Endothelial cell (in vitro differentiated cells): ENCODE data around the gene RELL2. TPM values are rescaled to one million over a fixed set of nuclear protein-coding genes. Genes with fewer than 3 reads are reported as not detected.
"Not testable (repeated sequence)": the region's sequence is repeated elsewhere in the genome, so short reads cannot be mapped to it uniquely, and the experiment has no call there.

Experiments
- DNase-seq: peaks from one replicate; pipeline ENCODE4 v3.0.0; 2021; ENCODE audit warnings: low spot score
- H3K27ac Mint-ChIP-seq: one replicate; pipeline ENCODE4 v1.8.0; 2021; ENCODE audit warnings: mixed read lengths, inconsistent platforms; ENCODE audit not compliant: unreplicated experiment
- H3K27me3 Mint-ChIP-seq: one replicate; pipeline ENCODE4 v1.8.0; 2021; ENCODE audit warnings: mild to moderate bottlenecking, moderate library complexity, mixed read lengths, inconsistent platforms; ENCODE audit not compliant: unreplicated experiment
- H3K36me3 Mint-ChIP-seq: one replicate; pipeline ENCODE4 v1.8.0; 2021; ENCODE audit warnings: mild to moderate bottlenecking, low read depth, mixed read lengths, inconsistent platforms; ENCODE audit not compliant: unreplicated experiment
- H3K4me1 Mint-ChIP-seq: one replicate; pipeline ENCODE4 v1.8.0; 2021; ENCODE audit warnings: mild to moderate bottlenecking, mixed read lengths, inconsistent platforms; ENCODE audit not compliant: unreplicated experiment
- H3K4me3 Mint-ChIP-seq: one replicate; pipeline ENCODE4 v1.8.0; 2021; ENCODE audit warnings: mild to moderate bottlenecking, mixed read lengths, inconsistent platforms; ENCODE audit not compliant: unreplicated experiment
- H3K9me3 Mint-ChIP-seq: one replicate; pipeline ENCODE4 v1.8.0; 2021; ENCODE audit warnings: mixed read lengths, inconsistent platforms; ENCODE audit not compliant: unreplicated experiment
- total RNA-seq: library from RNA; stranded (reverse); fragmentation: NEBNext Ultra II Directional; extraction: Animal tissue kit (Norgen Biotek cat#: 25700); gene quantifications from one replicate; pipeline ENCODE4 v1.2.1, GENCODE V29; 2021; ENCODE audit not compliant: unreplicated experiment
- TF ChIP-seq, protein P1 (sequence below): fragments of 200-600 bp; sonication (generic); IDR thresholded peaks from one replicate; pipeline ENCODE4 v1.5.0; 2021; ENCODE audit warnings: antibody characterized with exemption; ENCODE audit not compliant: unreplicated experiment

RELL2 gene
- total RNA-seq, 1 donor from 2014 or later: 17.4 TPM

DNA sequence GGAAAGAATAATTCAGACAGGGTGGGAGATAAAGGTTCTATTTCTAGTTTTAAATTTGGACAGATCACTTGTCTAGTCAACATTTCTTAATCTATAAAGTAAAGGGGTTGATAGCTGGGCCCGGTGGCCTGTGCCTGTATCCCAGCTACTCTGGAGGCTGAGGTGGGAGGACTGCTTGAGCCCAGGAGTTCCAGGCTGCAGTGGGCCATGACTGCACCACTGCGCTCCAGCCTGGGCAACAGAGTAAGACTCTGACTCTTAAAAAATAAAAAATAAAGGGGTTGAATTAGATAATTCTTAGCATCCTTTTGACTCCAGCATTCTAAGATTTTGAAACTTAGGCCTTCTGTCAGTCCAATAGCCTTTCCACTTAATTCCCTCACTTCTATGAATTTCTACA lies 28.8 kb upstream of the RELL2 start:
- H3K27ac Mint-ChIP-seq: peak overlapping the region; percentile 77
- no peaks in the 10 kb centered on the region for H3K9me3 Mint-ChIP-seq
- peaks cover 41% of the 10 kb centered on the region for H3K4me1 Mint-ChIP-seq
- H3K27me3 Mint-ChIP-seq: peaks cover 2% of the 10 kb centered on the region
- H3K36me3 Mint-ChIP-seq: peaks cover 12% of the 10 kb centered on the region
- TF ChIP-seq, protein P1, sequence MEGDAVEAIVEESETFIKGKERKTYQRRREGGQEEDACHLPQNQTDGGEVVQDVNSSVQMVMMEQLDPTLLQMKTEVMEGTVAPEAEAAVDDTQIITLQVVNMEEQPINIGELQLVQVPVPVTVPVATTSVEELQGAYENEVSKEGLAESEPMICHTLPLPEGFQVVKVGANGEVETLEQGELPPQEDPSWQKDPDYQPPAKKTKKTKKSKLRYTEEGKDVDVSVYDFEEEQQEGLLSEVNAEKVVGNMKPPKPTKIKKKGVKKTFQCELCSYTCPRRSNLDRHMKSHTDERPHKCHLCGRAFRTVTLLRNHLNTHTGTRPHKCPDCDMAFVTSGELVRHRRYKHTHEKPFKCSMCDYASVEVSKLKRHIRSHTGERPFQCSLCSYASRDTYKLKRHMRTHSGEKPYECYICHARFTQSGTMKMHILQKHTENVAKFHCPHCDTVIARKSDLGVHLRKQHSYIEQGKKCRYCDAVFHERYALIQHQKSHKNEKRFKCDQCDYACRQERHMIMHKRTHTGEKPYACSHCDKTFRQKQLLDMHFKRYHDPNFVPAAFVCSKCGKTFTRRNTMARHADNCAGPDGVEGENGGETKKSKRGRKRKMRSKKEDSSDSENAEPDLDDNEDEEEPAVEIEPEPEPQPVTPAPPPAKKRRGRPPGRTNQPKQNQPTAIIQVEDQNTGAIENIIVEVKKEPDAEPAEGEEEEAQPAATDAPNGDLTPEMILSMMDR: no peak
- no peak overlapping the region for H3K4me3 Mint-ChIP-seq
- DNase-seq: no peak

DNA sequence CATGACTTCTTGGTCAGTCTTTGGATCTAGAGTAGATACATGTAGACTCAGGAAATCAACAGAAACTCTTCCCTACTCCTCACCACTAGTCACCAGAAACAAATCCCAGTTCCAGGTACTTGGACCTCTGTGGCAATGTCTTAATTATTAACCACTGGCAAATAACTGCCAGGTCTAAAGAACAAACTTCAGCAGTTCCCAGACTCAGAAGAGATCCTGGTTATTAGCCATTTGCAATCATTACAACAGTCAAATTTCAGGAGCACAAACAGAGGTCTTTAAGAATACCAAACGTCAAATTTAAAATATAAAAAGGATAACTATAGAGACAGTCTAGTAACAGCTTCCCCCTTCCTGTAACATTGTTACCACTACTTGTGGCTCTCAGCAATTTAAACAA lies 28.2 kb upstream of the RELL2 start:
- H3K4me3 Mint-ChIP-seq: no peak overlapping the region
- H3K9me3 Mint-ChIP-seq: no peaks in the 10 kb centered on the region
- H3K4me1 Mint-ChIP-seq: peaks cover 46% of the 10 kb centered on the region
- DNase-seq: no peak
- peaks cover 12% of the 10 kb centered on the region for H3K36me3 Mint-ChIP-seq
- TF ChIP-seq, protein P1: no peak
- H3K27me3 Mint-ChIP-seq: peaks cover 2% of the 10 kb centered on the region
- H3K27ac Mint-ChIP-seq: peak overlapping the region; percentile 77

DNA sequence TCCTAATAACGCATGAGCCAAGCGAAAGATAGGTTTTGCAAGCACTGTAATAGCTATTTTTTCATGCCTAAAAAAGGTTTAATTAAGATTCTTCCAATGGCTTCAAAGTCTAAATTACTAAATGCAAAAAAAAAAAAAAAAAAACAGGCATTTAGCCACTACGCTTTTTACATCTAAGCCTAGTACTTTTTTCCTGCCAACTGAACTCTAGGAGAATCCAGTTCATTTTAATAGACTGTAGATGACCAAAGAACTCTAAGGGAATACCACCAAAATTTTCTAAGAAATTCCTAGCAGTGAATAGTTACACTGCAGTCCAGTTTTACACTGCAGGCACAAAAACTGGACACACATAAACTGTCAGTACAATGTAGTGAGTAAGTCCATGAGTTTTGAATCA lies 27.8 kb upstream of the RELL2 start:
- H3K36me3 Mint-ChIP-seq: peaks cover 12% of the 10 kb centered on the region
- H3K27ac Mint-ChIP-seq: no peak overlapping the region

DNA sequence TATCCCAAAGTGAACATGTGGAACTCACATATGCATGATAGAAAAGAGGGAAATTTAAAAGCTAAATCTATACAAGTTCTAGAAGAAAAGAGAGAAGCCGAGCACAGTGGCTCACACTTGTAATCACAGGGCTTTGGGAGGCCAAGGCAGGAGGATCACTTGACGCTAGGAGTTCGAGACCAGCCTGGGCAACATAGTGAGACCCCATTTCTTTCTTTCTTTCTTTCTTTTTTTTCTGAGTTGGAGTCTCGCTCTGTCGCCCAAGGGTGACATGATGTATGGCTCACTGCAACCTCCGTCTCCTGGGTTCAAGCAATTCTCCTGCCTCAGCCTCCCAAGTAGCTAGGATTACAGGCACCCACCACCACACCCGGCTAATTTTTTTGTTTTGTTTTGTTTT lies 26.9 kb upstream of the RELL2 start:
- not testable (repeated sequence) for H3K9me3 Mint-ChIP-seq, H3K27me3 Mint-ChIP-seq, DNase-seq, H3K4me3 Mint-ChIP-seq
- peak overlapping the region; percentile 70 for H3K27ac Mint-ChIP-seq
- H3K4me1 Mint-ChIP-seq: peaks cover 47% of the 10 kb centered on the region
- peaks cover 12% of the 10 kb centered on the region for H3K36me3 Mint-ChIP-seq

More for the DNA sequence above, 27.8 kb upstream of the RELL2 start:
- TF ChIP-seq, protein P1: no peak
- Mint-ChIP-seq H3K4me1 (peaks cover 51% of the 10 kb centered on the region), H3K9me3 (no peaks in the 10 kb centered on the region), H3K27me3 (peaks cover 2% of the 10 kb centered on the region), H3K4me3 (no peak overlapping the region)
- no peak for DNase-seq

DNA sequence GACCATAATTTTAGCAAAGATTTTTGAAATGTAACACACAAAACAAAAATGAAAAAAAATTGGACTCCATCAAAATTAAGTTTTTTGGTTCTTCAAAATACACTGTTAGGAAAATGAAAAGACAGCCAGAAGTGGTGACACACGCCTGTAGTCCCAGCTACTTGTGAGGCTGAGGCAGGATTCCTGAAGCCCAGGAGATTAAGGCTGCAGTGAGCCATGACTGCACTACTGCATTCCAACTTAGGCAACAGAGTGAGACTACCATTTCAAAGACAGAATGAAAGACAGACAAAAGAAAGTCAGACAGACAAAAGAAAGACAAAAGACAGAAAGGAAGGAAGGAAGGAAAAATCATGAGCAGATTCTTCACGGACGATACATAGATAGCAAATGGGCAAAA lies 25.5 kb upstream of the RELL2 start:
- no peak overlapping the region for H3K4me3 Mint-ChIP-seq
- no peaks in the 10 kb centered on the region for H3K27me3 Mint-ChIP-seq
- no peaks in the 10 kb centered on the region for H3K9me3 Mint-ChIP-seq
- H3K27ac Mint-ChIP-seq: peak overlapping the region; percentile 1
- no peak for DNase-seq
- peaks cover 43% of the 10 kb centered on the region for H3K4me1 Mint-ChIP-seq
- TF ChIP-seq, protein P1: no peak
- peaks cover 9% of the 10 kb centered on the region for H3K36me3 Mint-ChIP-seq

DNA sequence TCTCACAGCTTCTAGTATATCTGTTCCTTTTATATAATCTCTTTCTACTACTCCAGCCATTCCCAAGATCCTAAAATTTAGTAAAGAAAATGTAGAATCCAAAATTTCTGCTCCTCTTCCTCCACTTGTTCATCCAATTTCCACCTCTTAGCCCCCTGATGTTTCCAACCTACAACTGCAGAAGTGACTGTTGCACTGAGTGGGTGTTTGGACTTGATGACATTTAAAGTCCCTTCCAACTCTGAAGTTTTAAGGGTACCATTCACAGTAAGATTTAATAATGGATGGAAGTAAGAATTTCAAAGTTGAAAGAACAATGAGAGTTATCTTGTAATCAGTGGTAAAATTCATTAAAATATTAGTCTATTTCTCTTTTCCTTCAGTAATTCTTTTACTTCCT lies 23.5 kb upstream of the RELL2 start:
- Mint-ChIP-seq H3K4me1 (peaks cover 59% of the 10 kb centered on the region), H3K4me3 (no peak overlapping the region), H3K27me3 (peaks cover 1% of the 10 kb centered on the region), H3K36me3 (peaks cover 9% of the 10 kb centered on the region), H3K27ac (no peak overlapping the region), H3K9me3 (no peaks in the 10 kb centered on the region)
- DNase-seq: no peak
- TF ChIP-seq, protein P1: no peak
